Measurements from ENCODE around the gene GNL1.

The GNL1 gene

GRCh38 chr6:30547454-30547853, 8.8 kb downstream of the GNL1 start:
- H3K4me3 ChIP-seq (replicated peaks; ENCODE audit: low read depth, low read length): no peak overlapping the region
- DNase-seq (ENCODE audit: low read depth): no peak
- TF ChIP-seq CTCF (IDR thresholded peaks at IDR 0.05; ENCODE audit: low read length, missing control alignments): no peak

- TF ChIP-seq CTCF (IDR thresholded peaks at IDR 0.05; ENCODE audit: low read length, missing control alignments): peak; percentile 82
- DNase-seq (ENCODE audit: low read depth): peak; percentile 78
These were observed 11.5 kb downstream of the GNL1 start for GRCh38 chr6:30544666-30545272.

GRCh38 chr6:30543821-30544220, 12.5 kb downstream of the GNL1 start:
- no peak for TF ChIP-seq CTCF (IDR thresholded peaks at IDR 0.05; ENCODE audit: low read length, missing control alignments)
- DNase-seq (ENCODE audit: low read depth): no peak
- no peak overlapping the region for H3K4me3 ChIP-seq (replicated peaks; ENCODE audit: low read depth, low read length)

More at GRCh38 chr6:30544666-30545272, 11.5 kb downstream of the GNL1 start:
- H3K4me3 ChIP-seq (replicated peaks; ENCODE audit: low read depth, low read length): no peak overlapping the region

GRCh38 chr6:30542915-30543314, 13.4 kb downstream of the GNL1 start:
- DNase-seq (ENCODE audit: low read depth): peak; percentile 21
- no peak overlapping the region for H3K4me3 ChIP-seq (replicated peaks; ENCODE audit: low read depth, low read length)
- TF ChIP-seq CTCF (IDR thresholded peaks at IDR 0.05; ENCODE audit: low read length, missing control alignments): peak; percentile 12

GRCh38 chr6:30542404-30542725, 13.9 kb downstream of the GNL1 start:
- no peak overlapping the region for H3K4me3 ChIP-seq (replicated peaks; ENCODE audit: low read depth, low read length)
- DNase-seq (ENCODE audit: low read depth): no peak
- TF ChIP-seq CTCF (IDR thresholded peaks at IDR 0.05; ENCODE audit: low read length, missing control alignments): no peak

- TF ChIP-seq CTCF (IDR thresholded peaks at IDR 0.05; ENCODE audit: low read length, missing control alignments): peak; percentile 100
- H3K4me3 ChIP-seq (replicated peaks; ENCODE audit: low read depth, low read length): peak overlapping the region; percentile 43
- peak; percentile 94 for DNase-seq (ENCODE audit: low read depth)
These were observed 14.5 kb downstream of the GNL1 start for GRCh38 chr6:30541515-30542403.
